Ammon's horn (tissue), 1 donor: Measurements from ENCODE around the gene GAREM1.
"Not testable (repeated sequence)": the region's sequence is repeated elsewhere in the genome, so short reads cannot be mapped to it uniquely, and the experiment has no call there.

Source experiments
- DNase-seq: peaks from one replicate; pipeline ENCODE4 v3.0.0-alpha.2; 2016; ENCODE audit warnings: low spot score

The GAREM1 gene

GRCh38 chr18:32257084-32257785 lies 213.4 kb downstream of the GAREM1 start:
- DNase-seq = peak; percentile 64

- no peak for DNase-seq
Measured at GRCh38 chr18:32255570-32255969, 215.1 kb downstream of the GAREM1 start.

GRCh38 chr18:32252141-32252860 lies 218.4 kb downstream of the GAREM1 start:
- DNase-seq = no peak

GRCh38 chr18:32251466-32251865 lies 219.2 kb downstream of the GAREM1 start:
- DNase-seq = no peak

- no peak for DNase-seq
Measured at GRCh38 chr18:32249147-32249929, 221.3 kb downstream of the GAREM1 start.

GRCh38 chr18:32244881-32245280 lies 225.8 kb downstream of the GAREM1 start:
- DNase-seq = no peak

- DNase-seq = no peak
Measured at GRCh38 chr18:32243358-32243757, 227.3 kb downstream of the GAREM1 start.

- DNase-seq = no peak
Measured at GRCh38 chr18:32242395-32242794, 228.3 kb downstream of the GAREM1 start.

GRCh38 chr18:32238635-32239268 lies 231.9 kb downstream of the GAREM1 start:
- no peak for DNase-seq

- no peak for DNase-seq
Measured at GRCh38 chr18:32237049-32237448, 233.6 kb downstream of the GAREM1 start.

GRCh38 chr18:32233348-32233747 lies 237.3 kb downstream of the GAREM1 start:
- not testable (repeated sequence) for DNase-seq

- DNase-seq = no peak
Measured at GRCh38 chr18:32219431-32220018, 251.2 kb downstream of the GAREM1 start.

- DNase-seq = no peak
Measured at GRCh38 chr18:32216390-32216789, 254.3 kb downstream of the GAREM1 start.

- DNase-seq = no peak
Measured at GRCh38 chr18:32213693-32214092, 257.0 kb downstream of the GAREM1 start.
